HG03175 (cell line): ENCODE results near the gene MTRR.
A peak's percentile ranks its signal among the peaks of the same experiment; 100 is the strongest.
"Not testable (repeated sequence)": the region's sequence is repeated elsewhere in the genome, so short reads cannot be mapped to it uniquely, and the experiment has no call there.

Source experiments
- ATAC-seq: cut with Tn5 transposase; IDR thresholded peaks from one replicate; pipeline ENCODE4 v1.9.1; 2021; ENCODE audit warnings: mild to moderate bottlenecking, moderate library complexity; ENCODE audit not compliant: unreplicated experiment

Gene MTRR

DNA sequence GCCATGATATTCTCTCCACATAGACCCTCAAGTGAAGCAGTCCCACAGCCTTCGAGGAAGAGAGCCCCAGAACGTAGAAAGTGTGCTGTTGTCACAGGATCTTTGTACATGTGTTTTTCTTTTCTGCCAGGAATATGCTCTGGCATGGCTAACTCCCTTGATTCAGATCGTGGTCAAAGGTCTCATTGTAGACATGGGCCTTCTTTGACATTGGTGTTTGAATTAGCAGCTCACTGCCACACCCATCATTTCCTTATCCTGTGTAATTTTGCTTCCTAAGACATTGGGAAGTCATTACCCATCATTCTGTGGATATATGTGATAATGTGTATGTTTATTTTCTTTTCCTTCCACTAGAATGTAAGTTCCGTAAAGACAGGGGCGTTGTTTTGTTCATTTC, 25.5 kb downstream of the MTRR start:
- ATAC-seq: no peak

- peak; percentile 96 for ATAC-seq
These were observed 25.9 kb downstream of the MTRR start for GRCh38 chr5:7894860-7895259.

- ATAC-seq: no peak
These were observed 28.2 kb downstream of the MTRR start for GRCh38 chr5:7897014-7897600.

DNA sequence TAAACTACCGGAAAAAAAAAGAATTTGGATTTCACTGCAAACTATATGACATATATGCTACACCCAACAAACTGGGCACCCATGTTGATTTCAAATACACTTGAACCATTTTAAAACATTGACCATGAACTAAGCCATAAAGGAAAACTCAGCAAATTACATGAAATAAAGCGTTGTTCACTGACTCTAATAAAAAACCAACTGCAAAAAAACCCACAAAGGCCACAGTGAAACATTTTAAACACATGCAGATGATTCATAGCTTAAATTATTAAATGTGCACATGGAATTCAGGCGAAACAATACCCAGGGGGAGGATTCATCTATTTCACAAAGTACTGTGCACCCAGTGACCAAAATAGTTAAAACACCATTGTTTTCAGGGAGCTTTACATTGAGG, 33.3 kb downstream of the MTRR start:
- no peak for ATAC-seq

GRCh38 chr5:7902666-7903625, 34.0 kb downstream of the MTRR start:
- ATAC-seq: no peak

DNA sequence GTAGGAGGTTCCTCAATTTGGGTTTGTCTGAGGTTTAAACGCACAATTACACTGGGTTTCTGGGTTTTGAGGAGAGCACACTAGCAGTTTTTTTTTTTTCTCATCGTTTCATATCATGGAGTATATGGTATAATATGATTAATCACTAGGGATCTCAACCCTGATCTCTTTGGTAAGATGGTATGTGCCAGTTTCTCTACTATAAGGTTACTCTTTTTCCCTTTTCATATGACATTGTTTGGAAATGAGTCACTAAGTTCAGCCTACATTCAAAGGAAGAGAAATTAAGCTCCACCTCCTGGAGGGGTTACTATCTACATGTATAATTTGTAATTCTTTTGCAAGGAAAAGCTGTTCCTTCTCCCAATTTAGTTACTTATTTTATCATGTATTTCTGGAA, 35.2 kb downstream of the MTRR start:
- no peak for ATAC-seq

- no peak for ATAC-seq
These were observed 38.7 kb downstream of the MTRR start for GRCh38 chr5:7907612-7908011.

GRCh38 chr5:7908317-7908716, 39.4 kb downstream of the MTRR start:
- no peak for ATAC-seq

DNA sequence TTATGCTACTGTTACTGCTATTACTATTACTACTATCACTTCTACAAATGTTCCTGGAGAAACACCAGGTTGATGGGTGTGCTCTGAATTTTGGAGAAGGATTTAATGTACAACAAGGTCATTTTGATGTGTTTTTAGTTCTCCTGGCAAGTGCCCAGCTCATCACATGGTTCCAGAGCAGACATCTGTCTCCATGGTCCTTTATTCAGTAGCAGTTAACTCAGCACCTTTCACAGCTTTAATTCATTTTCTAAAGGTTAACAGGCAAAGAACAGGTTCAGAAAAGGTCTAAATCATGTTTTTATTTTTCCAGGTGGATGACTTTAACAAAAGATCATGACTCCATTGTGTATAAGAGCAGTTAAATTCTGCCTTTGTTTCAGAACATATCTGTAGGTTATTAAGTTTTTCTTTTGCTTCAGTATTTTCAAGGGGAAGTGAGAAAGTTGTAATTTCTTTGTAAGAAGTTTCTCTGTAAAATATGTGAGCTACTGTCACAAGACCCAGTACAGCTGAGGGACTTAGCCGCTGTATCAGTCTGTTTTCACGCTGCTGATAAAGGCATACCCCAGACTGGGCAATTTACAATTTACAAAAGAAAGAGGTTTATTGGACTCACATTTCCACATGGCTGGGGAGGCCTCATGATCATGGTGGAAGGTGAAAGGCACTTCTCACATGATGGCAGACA, 41.9 kb downstream of the MTRR start:
- peak; percentile 52 for ATAC-seq

- ATAC-seq: not testable (repeated sequence)
These were observed 42.5 kb downstream of the MTRR start for GRCh38 chr5:7911429-7911771.

GRCh38 chr5:7916171-7916804, 47.3 kb downstream of the MTRR start:
- no peak for ATAC-seq

- ATAC-seq: no peak
These were observed 48.5 kb downstream of the MTRR start for GRCh38 chr5:7917130-7918123.

GRCh38 chr5:7925961-7926695, 57.2 kb downstream of the MTRR start:
- ATAC-seq: no peak

DNA sequence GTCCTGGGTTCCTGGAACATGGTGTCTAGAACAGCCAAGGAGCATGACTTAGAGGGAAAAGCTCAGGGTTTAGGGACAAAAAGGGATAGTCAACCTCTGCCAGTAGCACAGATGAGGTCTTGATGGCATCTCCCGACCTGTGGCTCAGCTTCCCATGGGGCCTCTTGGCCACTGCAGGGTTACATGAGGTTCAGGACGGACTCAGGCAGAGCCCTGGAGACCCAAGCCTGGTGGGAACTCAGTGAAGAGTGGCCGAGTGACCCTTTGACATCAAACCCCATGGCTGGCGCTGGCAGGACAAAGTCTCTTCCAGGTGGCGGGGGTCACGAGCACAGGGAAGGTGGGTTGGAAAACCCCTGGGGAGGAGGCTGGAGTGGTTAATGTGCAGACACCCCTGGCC, 57.8 kb downstream of the MTRR start:
- no peak for ATAC-seq

GRCh38 chr5:7927466-7928375, 58.8 kb downstream of the MTRR start:
- peak; percentile 95 for ATAC-seq

DNA sequence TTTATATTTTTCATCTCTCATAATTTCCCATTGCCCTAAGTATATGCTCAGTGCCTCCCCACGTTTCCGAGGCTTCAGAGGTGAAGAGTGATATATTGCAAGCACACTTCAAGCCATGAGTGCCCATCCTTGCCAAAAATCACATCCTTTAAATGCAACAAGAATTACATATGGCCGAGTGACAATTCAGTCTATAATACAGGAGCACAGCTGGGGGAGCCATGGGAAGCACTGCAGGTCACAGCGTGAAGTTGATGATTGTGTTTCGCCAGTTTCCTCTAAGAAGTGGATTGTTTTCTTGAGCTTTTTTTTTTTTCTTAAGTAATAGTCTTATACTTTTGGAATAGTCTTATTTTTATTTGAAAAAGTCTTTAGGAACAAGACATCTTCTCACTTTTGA, 61.1 kb downstream of the MTRR start:
- ATAC-seq: no peak

DNA sequence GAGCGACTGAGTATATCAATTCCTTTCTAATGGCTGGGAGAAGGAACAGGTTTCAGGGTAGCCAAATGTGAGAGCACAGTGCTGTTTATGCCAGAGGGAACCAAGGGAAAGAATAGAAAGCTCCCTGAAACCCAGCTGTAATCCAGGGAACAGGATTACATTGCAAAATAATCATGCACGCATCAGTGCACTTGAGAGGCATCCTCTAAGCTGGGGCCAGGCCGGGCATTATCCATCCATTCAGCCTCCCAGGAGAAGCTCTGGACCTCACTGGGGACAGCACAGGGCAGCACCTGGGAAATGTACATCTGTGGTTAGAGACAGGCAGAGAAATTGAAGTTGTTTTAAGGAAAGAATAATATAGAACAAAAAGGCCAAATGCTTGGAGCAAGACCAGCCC, 72.7 kb downstream of the MTRR start:
- no peak for ATAC-seq

- ATAC-seq: no peak
These were observed 78.4 kb downstream of the MTRR start for GRCh38 chr5:7947301-7947700.
